Activated CD4-positive, CD25-positive, alpha-beta regulatory T cell (primary cell): ENCODE results near the gene RPS23.
A peak's percentile ranks its signal among the peaks of the same experiment; 100 is the strongest.

Source experiments
- DNase-seq, 4 experiments: peaks; one replicate each; lab custom pipeline; 2025; lab: John Stamatoyannopoulos, UW

RPS23 gene

GRCh38 chr5:82244854-82245635, 33.1 kb downstream of the RPS23 start:
- DNase-seq: no peak

- no peak for DNase-seq
Measured at GRCh38 chr5:82244151-82244550, 34.0 kb downstream of the RPS23 start.

- DNase-seq: no peak
Measured at GRCh38 chr5:82234885-82235284, 43.3 kb downstream of the RPS23 start.

- DNase-seq: peak; percentile 2 to 37 (median 16)
Measured at GRCh38 chr5:82225525-82226172, 52.5 kb downstream of the RPS23 start.
